ENCODE data around the gene SERGEF. TPM values are rescaled to one million over a fixed set of nuclear protein-coding genes. Genes with fewer than 3 reads are reported as not detected.

Gene SERGEF
- total RNA-seq, 4 donors from 2014 or later: 11.8 to 34.7 (median 24.5) TPM

DNA sequence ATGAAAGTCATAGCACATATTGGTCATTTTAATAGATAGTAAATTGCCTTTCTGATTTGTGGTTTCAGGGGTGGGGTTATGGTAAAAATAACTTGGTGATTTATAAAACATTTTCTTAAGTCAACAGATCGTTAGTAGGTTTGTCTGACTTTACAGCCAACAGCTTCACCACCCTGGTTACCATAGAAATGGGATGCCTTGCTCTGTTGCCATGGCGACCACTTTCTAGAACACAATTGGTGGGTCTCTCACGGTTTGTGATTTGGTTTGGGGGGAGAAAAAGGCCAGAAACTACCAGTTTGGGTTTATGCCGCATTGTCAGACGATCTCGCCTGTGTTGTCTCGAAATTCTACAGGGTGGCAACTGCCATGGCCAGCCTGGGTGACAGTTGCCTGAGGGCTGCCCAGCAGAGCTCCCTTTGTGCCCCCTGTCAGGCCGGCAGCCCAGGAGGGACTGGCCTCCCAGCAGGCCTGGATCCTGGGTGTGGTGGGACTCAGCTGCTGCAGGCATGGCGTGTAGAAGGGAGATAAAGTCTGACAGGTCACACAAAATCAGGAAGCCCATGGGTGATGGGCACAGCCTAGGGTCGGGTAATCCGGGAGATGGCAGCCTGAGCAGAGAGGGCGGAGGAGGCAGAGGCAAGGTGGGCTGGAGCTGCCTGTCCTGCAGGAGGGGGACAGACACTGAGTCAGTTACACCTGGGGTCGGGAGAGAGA lies 247.3 kb downstream of the SERGEF start:
- intact Hi-C loops (cut with DNase I; ENCODE audit: low total_unique reads): no loop called here
- Histone ChIP-seq H3K9me3 (no peaks in the 10 kb centered on the region), H3K36me3 (no peaks in the 10 kb centered on the region), H3K27ac (no peak overlapping the region), H3K4me3 (no peak overlapping the region), H3K4me1 (no peaks in the 10 kb centered on the region), H3K27me3 (no peaks in the 10 kb centered on the region)
- ATAC-seq: no peak
- no peak for DNase-seq
- in situ Hi-C loops (cut with MboI; ENCODE audit: low sequenced_read_pairs in 4 of 4): loop anchor here in 1 of 4 donors (10.0 kb wide), 1 partner anchor 209 kb away; no protein-coding TSS in a partner anchor
- TF ChIP-seq, protein P1, sequence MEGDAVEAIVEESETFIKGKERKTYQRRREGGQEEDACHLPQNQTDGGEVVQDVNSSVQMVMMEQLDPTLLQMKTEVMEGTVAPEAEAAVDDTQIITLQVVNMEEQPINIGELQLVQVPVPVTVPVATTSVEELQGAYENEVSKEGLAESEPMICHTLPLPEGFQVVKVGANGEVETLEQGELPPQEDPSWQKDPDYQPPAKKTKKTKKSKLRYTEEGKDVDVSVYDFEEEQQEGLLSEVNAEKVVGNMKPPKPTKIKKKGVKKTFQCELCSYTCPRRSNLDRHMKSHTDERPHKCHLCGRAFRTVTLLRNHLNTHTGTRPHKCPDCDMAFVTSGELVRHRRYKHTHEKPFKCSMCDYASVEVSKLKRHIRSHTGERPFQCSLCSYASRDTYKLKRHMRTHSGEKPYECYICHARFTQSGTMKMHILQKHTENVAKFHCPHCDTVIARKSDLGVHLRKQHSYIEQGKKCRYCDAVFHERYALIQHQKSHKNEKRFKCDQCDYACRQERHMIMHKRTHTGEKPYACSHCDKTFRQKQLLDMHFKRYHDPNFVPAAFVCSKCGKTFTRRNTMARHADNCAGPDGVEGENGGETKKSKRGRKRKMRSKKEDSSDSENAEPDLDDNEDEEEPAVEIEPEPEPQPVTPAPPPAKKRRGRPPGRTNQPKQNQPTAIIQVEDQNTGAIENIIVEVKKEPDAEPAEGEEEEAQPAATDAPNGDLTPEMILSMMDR (IDR thresholded peaks at IDR 0.05 in 4 of 5, conservative IDR thresholded peaks at IDR 0.05 in 1 of 5): no peak
- TF ChIP-seq POLR2A (IDR thresholded peaks at IDR 0.05): no peak

DNA sequence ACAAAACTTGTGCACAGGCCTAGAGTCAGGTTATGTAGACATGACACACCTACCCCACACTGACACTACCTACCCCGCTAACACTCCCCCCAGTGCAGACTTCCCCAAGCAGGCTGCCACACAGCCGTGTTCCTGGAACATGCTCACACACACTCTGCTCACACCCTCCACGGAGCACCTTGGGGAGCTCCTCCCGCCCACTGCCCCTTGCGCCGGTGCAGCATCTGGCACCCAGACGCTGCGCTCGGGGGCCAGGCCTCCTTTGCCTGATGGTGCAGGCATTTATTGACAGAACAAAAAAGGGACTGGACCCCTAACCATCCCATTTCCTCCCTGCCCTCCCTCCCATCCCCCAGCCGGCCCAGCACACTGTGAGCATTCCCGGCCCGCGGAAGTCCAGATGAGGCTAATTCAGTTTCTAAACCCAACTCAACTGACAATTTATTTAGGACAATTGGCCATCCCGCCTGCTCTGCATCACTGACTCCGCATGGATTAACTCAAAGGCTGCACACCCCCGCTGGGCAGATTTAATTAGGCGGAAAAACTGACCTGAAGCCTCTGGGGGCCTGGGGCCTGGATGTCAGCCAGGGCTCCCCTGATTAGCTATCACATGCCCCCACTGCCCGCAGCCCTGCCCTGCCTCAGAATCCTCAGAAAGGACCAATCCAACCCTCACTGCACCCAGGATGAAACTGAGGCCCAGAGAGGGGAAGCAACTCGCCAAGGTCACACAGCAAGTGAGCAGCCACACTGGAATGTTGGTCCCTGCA lies 248.2 kb downstream of the SERGEF start:
- Histone ChIP-seq H3K4me3 (no peak overlapping the region), H3K36me3 (no peaks in the 10 kb centered on the region), H3K27me3 (no peaks in the 10 kb centered on the region), H3K9me3 (no peaks in the 10 kb centered on the region), H3K27ac (no peak overlapping the region), H3K4me1 (no peaks in the 10 kb centered on the region)
- in situ Hi-C loops (cut with MboI; ENCODE audit: low sequenced_read_pairs in 4 of 4) (loop anchor here in 1 of 4 donors (10.0 kb wide), 1 partner anchor 210 kb away; no protein-coding TSS in a partner anchor), intact Hi-C loops (cut with DNase I; ENCODE audit: low total_unique reads) (no loop called here)
- no peak for DNase-seq
- ATAC-seq: no peak
- no peak for TF ChIP-seq POLR2A (IDR thresholded peaks at IDR 0.05)
- TF ChIP-seq, protein P1 (IDR thresholded peaks at IDR 0.05 in 4 of 5, conservative IDR thresholded peaks at IDR 0.05 in 1 of 5): no peak

DNA sequence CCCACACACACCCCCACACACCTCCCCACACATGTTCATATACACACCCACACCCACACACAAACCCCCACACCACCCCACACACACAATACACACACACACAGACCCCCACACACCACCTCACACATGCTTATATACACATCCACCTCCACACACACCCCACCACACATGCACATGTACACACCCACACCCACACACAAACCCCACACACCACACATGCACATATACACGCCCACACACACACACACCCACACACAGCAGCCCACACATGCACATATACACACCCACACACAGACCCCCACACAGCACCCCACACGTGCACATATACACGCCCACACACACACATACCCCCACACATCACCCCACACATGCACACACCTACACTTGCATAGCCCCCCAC lies 249.1 kb downstream of the SERGEF start:
- intact Hi-C loops (cut with DNase I; ENCODE audit: low total_unique reads): no loop called here
- no peaks in the 10 kb centered on the region for H3K9me3 ChIP-seq
- TF ChIP-seq, protein P1 (IDR thresholded peaks at IDR 0.05 in 4 of 5, conservative IDR thresholded peaks at IDR 0.05 in 1 of 5): no peak
- TF ChIP-seq POLR2A (IDR thresholded peaks at IDR 0.05): no peak
- ATAC-seq (no peak), DNase-seq (no peak)
- in situ Hi-C loops (cut with MboI; ENCODE audit: low sequenced_read_pairs in 4 of 4): loop anchor here in 1 of 4 donors (10.0 kb wide), 1 partner anchor 211 kb away; no protein-coding TSS in a partner anchor
- H3K4me3 ChIP-seq: no peak overlapping the region
- no peaks in the 10 kb centered on the region for H3K4me1 ChIP-seq
- H3K36me3 ChIP-seq: no peaks in the 10 kb centered on the region
- no peaks in the 10 kb centered on the region for H3K27me3 ChIP-seq
- H3K27ac ChIP-seq: no peak overlapping the region

DNA sequence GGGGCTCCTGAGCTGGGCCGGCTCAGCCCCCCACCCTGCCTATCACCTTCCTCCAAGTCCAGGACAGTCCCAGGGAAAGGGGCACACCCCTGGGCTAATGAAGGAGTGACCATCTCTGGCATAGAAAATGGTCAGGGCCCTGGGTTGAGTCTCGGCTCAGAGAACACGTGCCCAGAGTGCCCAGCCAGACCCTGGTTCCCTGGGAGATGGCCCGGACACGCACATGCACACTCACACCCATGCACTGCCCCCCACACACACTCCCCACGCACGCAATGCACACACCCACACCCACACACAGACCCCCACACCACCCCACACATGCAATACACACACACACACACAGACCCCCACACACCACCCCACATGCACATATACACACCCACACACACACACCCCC lies 249.6 kb downstream of the SERGEF start:
- H3K27me3 ChIP-seq: no peaks in the 10 kb centered on the region
- no peaks in the 10 kb centered on the region for H3K36me3 ChIP-seq
- intact Hi-C loops (cut with DNase I; ENCODE audit: low total_unique reads): no loop called here
- no peak overlapping the region for H3K4me3 ChIP-seq
- no peaks in the 10 kb centered on the region for H3K9me3 ChIP-seq
- H3K27ac ChIP-seq: no peak overlapping the region
- no peak for TF ChIP-seq POLR2A (IDR thresholded peaks at IDR 0.05)
- TF ChIP-seq, protein P1 (IDR thresholded peaks at IDR 0.05 in 4 of 5, conservative IDR thresholded peaks at IDR 0.05 in 1 of 5): no peak
- H3K4me1 ChIP-seq: no peaks in the 10 kb centered on the region
- no peak for ATAC-seq
- in situ Hi-C loops (cut with MboI; ENCODE audit: low sequenced_read_pairs in 4 of 4): loop anchor here in 1 of 4 donors (10.0 kb wide), 1 partner anchor 212 kb away; no protein-coding TSS in a partner anchor
- no peak for DNase-seq
